ENCODE measurements around the gene PRRG4.

PRRG4 gene

GRCh38 chr11:32829157-32829679 lies 509 bp upstream of the PRRG4 start:
- H3K4me3 ChIP-seq (ENCODE audit: low read depth, low read length): peak overlapping the region; percentile 55

GRCh38 chr11:32830413-32830738 lies 649 bp downstream of the PRRG4 start:
- no peak for DNase-seq (ENCODE audit: low read depth)

More at GRCh38 chr11:32829157-32829679, 509 bp upstream of the PRRG4 start:
- in situ Hi-C loops (cut with HindIII; ENCODE audit: low sequenced_read_pairs): no loop called here
- no peak for DNase-seq (ENCODE audit: low read depth)
- no peak for TF ChIP-seq CTCF (IDR thresholded peaks at IDR 0.05; ENCODE audit: low read depth, low read length, missing control alignments)

GRCh38 chr11:32830796-32831195 lies 1.1 kb downstream of the PRRG4 start:
- H3K4me3 ChIP-seq (ENCODE audit: low read depth, low read length): no peak overlapping the region
- TF ChIP-seq CTCF (IDR thresholded peaks at IDR 0.05; ENCODE audit: low read depth, low read length, missing control alignments): no peak
- no peak for DNase-seq (ENCODE audit: low read depth)
- in situ Hi-C loops (cut with HindIII; ENCODE audit: low sequenced_read_pairs): no loop called here

More at GRCh38 chr11:32830413-32830738, 649 bp downstream of the PRRG4 start:
- peak overlapping the region; percentile 55 for H3K4me3 ChIP-seq (ENCODE audit: low read depth, low read length)
- no peak for TF ChIP-seq CTCF (IDR thresholded peaks at IDR 0.05; ENCODE audit: low read depth, low read length, missing control alignments)
- in situ Hi-C loops (cut with HindIII; ENCODE audit: low sequenced_read_pairs): no loop called here

GRCh38 chr11:32831221-32831620 lies 1.5 kb downstream of the PRRG4 start:
- no peak for TF ChIP-seq CTCF (IDR thresholded peaks at IDR 0.05; ENCODE audit: low read depth, low read length, missing control alignments)
- in situ Hi-C loops (cut with HindIII; ENCODE audit: low sequenced_read_pairs): no loop called here
- H3K4me3 ChIP-seq (ENCODE audit: low read depth, low read length): no peak overlapping the region
- DNase-seq (ENCODE audit: low read depth): no peak

GRCh38 chr11:32833921-32834320 lies 4.2 kb downstream of the PRRG4 start:
- TF ChIP-seq CTCF (IDR thresholded peaks at IDR 0.05; ENCODE audit: low read depth, low read length, missing control alignments): no peak
- in situ Hi-C loops (cut with HindIII; ENCODE audit: low sequenced_read_pairs): no loop called here
- no peak overlapping the region for H3K4me3 ChIP-seq (ENCODE audit: low read depth, low read length)
- DNase-seq (ENCODE audit: low read depth): no peak

GRCh38 chr11:32836946-32837345 lies 7.2 kb downstream of the PRRG4 start:
- H3K4me3 ChIP-seq (ENCODE audit: low read depth, low read length): no peak overlapping the region
- in situ Hi-C loops (cut with HindIII; ENCODE audit: low sequenced_read_pairs): no loop called here
- no peak for DNase-seq (ENCODE audit: low read depth)
- no peak for TF ChIP-seq CTCF (IDR thresholded peaks at IDR 0.05; ENCODE audit: low read depth, low read length, missing control alignments)

All from astrocyte of the cerebellum (primary cell).